Activated B cell treated with CpG ODN at 0.5 μM for 24 hours (primary cell): ENCODE results near the gene CAPN6. TPM values are rescaled to one million over a fixed set of nuclear protein-coding genes. Genes with fewer than 3 reads are reported as not detected.

ENCODE experiments used
- ATAC-seq: fragments of 200-7000 bp; cut with Tn5 transposase; one replicate; pipeline ENCODE4 v1.10.0; 2021; ENCODE audit warnings: low read depth, mild to moderate bottlenecking, moderate library complexity
- CTCF ChIA-PET: fragments of 350-600 bp; sonication (Branson Sonifier 250); formaldehyde crosslinking; loops from one replicate; lab custom pipeline; 2021; ENCODE audit warnings: antibody characterized with exemption; lab: Charles Lee
- POLR2A ChIA-PET: fragments of 350-600 bp; sonication (Branson Sonifier 250); formaldehyde crosslinking; loops from one replicate; lab custom pipeline; 2021; ENCODE audit warnings: antibody characterized with exemption; lab: Charles Lee
- DNase-seq: peaks from one replicate; pipeline ENCODE4 v3.0.0; 2022
- H3K27ac Mint-ChIP-seq: one replicate; pipeline ENCODE4 v1.8.0; 2020; ENCODE audit warnings: mixed read lengths
- H3K27me3 Mint-ChIP-seq: one replicate; pipeline ENCODE4 v1.8.0; 2021; ENCODE audit warnings: mixed read lengths
- H3K36me3 Mint-ChIP-seq: one replicate; pipeline ENCODE4 v1.8.0; 2021; ENCODE audit warnings: low read depth, mixed read lengths
- H3K4me1 Mint-ChIP-seq: one replicate; pipeline ENCODE4 v1.8.0; 2021; ENCODE audit warnings: mixed read lengths
- H3K4me3 Mint-ChIP-seq: one replicate; pipeline ENCODE4 v1.8.0; 2020; ENCODE audit warnings: mild to moderate bottlenecking, mixed read lengths
- H3K9me3 Mint-ChIP-seq: one replicate; pipeline ENCODE4 v1.8.0; 2020; ENCODE audit warnings: mixed read lengths
- intact Hi-C: fragments of 100-400 bp; cut with micrococcal nuclease; formaldehyde crosslinking; loops from one replicate; pipeline ENCODE4 v1.15.1; 2024
- total RNA-seq: library from RNA; stranded (reverse); gene quantifications from 2 replicates; pipeline ENCODE4 v1.2.3, GENCODE V29; 2022
- TF ChIP-seq, protein P1 (sequence below): fragments of 200-600 bp; IDR thresholded peaks from one replicate; pipeline ENCODE4 v1.8.0; 2022; ENCODE audit warnings: antibody characterized with exemption, mild to moderate bottlenecking

Gene CAPN6
- total RNA-seq, 1 donor from 2014 or later = not detected

DNA sequence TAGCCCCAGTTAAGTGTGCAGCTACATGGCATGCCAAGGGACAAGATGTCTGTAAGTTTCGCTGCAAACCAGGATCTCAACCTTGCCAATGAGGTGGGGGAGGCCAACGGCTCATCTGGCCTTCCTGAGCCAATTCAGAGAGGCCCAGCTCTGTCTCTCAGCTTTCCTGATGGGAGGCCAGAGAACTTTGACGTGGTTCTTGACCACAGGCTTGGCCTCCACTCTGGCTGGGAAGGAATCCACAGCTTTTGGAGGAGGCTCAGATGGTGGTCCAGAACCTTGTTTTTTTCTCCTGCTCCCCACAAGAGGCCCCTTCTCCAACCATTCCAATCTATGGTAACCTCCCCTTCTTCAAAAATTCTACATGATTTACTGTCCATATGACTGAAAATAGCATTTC lies 9.8 kb downstream of the CAPN6 start:
- POLR2A ChIA-PET = no interaction called here
- TF ChIP-seq, protein P1, sequence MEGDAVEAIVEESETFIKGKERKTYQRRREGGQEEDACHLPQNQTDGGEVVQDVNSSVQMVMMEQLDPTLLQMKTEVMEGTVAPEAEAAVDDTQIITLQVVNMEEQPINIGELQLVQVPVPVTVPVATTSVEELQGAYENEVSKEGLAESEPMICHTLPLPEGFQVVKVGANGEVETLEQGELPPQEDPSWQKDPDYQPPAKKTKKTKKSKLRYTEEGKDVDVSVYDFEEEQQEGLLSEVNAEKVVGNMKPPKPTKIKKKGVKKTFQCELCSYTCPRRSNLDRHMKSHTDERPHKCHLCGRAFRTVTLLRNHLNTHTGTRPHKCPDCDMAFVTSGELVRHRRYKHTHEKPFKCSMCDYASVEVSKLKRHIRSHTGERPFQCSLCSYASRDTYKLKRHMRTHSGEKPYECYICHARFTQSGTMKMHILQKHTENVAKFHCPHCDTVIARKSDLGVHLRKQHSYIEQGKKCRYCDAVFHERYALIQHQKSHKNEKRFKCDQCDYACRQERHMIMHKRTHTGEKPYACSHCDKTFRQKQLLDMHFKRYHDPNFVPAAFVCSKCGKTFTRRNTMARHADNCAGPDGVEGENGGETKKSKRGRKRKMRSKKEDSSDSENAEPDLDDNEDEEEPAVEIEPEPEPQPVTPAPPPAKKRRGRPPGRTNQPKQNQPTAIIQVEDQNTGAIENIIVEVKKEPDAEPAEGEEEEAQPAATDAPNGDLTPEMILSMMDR = no peak
- no peak for DNase-seq
- Mint-ChIP-seq H3K9me3 (no peaks in the 10 kb centered on the region), H3K27me3 (no peaks in the 10 kb centered on the region), H3K27ac (no peak overlapping the region), H3K4me3 (no peak overlapping the region), H3K4me1 (no peaks in the 10 kb centered on the region), H3K36me3 (no peaks in the 10 kb centered on the region)
- CTCF ChIA-PET = no interaction called here
- no peak for ATAC-seq
- intact Hi-C loops = no loop called here

DNA sequence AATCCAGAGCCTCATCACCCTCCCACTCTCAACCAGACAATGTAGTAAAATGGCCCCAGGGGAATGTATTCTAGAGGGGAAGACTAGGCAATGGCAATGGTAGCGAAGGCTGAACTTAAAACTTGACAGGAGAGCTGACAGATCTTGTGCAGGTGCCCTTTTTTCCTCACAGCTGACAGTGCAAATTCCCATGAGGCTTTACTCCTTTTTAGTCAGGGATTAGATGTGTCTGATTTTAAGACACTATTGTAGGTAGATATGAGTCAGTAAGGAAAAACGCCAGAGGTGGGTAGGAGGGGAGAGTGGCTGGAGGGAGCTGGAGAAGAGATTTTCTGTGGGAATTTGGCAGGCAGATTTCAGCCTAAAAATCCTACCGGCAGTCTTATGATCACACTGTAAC lies 10.7 kb downstream of the CAPN6 start:
- TF ChIP-seq, protein P1 = no peak
- Mint-ChIP-seq H3K27ac (no peak overlapping the region), H3K9me3 (no peaks in the 10 kb centered on the region), H3K36me3 (no peaks in the 10 kb centered on the region), H3K4me1 (no peaks in the 10 kb centered on the region), H3K27me3 (no peaks in the 10 kb centered on the region), H3K4me3 (no peak overlapping the region)
- POLR2A ChIA-PET = no interaction called here
- intact Hi-C loops = no loop called here
- ATAC-seq (no peak), DNase-seq (no peak)
- CTCF ChIA-PET = no interaction called here

DNA sequence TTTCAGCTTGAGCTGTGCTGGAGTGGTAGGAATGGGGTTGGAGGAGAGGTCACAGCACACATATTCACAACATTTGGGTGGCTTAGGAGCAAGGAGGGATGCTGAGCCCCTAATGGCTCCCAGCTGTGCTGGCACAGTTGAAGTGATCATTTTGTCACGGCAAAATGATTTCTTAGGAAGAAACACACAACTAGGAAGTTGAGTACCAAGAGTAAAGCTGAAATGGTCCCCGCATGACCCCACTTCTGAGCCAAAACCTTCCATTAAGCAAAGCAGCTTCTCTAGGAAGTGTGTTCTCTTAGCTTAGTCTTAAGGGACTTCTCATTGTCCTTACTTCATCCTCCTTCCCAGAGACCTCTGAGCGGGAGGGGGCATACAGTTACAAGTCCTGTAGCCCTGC lies 12.6 kb downstream of the CAPN6 start:
- Mint-ChIP-seq H3K27me3 (no peaks in the 10 kb centered on the region), H3K27ac (no peak overlapping the region), H3K36me3 (no peaks in the 10 kb centered on the region), H3K4me3 (no peak overlapping the region), H3K9me3 (no peaks in the 10 kb centered on the region), H3K4me1 (no peaks in the 10 kb centered on the region)
- CTCF ChIA-PET = no interaction called here
- intact Hi-C loops = no loop called here
- POLR2A ChIA-PET = no interaction called here
- DNase-seq = no peak
- no peak for ATAC-seq
- TF ChIP-seq, protein P1 = no peak

DNA sequence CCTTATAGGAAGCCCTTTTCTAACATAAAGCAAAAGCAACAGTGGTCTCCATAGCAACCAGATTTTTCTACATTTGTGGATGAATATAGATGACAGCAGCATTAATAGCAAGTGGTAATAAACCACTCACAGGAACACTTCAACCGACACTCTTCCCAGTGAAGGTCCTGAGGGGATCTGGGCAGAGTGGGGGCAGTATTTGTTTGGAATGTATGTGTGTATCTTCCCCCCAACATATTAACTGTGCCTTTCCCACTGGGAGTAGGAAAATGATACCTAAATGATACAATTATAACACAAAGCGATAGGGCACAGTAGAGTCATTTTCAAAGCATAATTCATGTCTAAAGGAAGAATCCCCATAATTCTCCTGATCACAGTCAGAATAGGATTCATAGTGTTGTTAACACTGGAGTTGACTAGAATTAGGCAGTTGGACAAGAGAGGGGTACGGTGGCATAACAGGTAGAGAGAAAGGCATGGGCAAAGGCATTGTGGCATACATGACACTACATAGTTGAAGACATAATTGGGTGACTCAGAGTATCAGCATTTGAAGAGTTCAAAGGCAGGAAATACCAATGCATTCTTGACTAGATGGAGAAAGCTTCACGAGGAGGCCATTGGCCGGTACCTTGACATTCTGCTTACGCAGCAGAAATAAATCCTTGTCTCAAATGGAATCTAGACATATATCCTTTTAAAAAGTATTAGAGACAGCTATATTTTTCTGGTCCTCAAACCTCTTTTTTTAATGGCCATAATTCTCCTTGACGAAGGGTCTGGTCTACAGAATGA lies 15.2 kb downstream of the CAPN6 start:
- Mint-ChIP-seq H3K9me3 (no peaks in the 10 kb centered on the region), H3K36me3 (no peaks in the 10 kb centered on the region), H3K4me1 (no peaks in the 10 kb centered on the region), H3K27ac (no peak overlapping the region), H3K4me3 (no peak overlapping the region), H3K27me3 (no peaks in the 10 kb centered on the region)
- CTCF ChIA-PET = no interaction called here
- ATAC-seq (no peak), DNase-seq (no peak)
- intact Hi-C loops = no loop called here
- TF ChIP-seq, protein P1 = no peak
- POLR2A ChIA-PET = no interaction called here

DNA sequence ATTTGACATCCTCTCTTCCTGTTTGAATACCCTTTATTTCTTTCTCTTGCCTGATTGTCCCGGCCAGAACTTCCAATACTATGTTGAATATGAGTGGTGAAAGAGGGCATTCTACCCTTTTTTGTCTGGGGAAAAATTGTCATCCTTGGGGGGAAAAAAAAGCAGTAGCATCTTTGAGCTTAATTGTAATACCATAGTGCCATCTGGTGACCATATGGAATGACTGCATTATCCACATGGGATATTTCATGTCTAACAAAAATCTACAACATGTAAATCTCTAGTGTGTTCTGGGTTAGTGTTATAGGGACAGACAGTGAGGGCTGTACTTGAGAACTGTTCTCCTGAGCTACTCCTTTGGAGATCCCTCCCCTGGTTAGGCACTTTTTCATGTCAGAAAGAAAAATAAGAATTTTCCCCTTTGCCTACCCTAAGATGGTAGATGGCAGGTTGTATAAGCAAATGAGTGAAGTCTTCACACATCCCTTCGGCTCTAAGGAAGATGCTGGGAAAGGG lies 26.0 kb downstream of the CAPN6 start:
- ChIA-PET CTCF (interaction anchor here (1.1 kb wide), 1 partner anchor 146 kb away, joined by 4 read pairs; no protein-coding TSS in a partner anchor), POLR2A (no interaction called here)
- Mint-ChIP-seq H3K9me3 (no peaks in the 10 kb centered on the region), H3K4me3 (no peak overlapping the region), H3K27ac (no peak overlapping the region), H3K4me1 (no peaks in the 10 kb centered on the region), H3K27me3 (peaks cover 1% of the 10 kb centered on the region), H3K36me3 (no peaks in the 10 kb centered on the region)
- no peak for ATAC-seq
- TF ChIP-seq, protein P1 = no peak
- intact Hi-C loops = loop anchor here (1.0 to 10.0 kb wide), 3 partner anchors 252 to 1099 kb away; no protein-coding TSS in a partner anchor
- DNase-seq = no peak
